Endothelial cell of umbilical vein (primary cell): ENCODE measurements around the gene MPP4.

Experiments
- EZH2 ChIP-seq: IDR thresholded peaks from 2 replicates; pipeline ENCODE4 v1.6.1; 2012; ENCODE audit warnings: borderline replicate concordance, low read depth, mild to moderate bottlenecking, moderate library complexity, low read length, inconsistent platforms; ENCODE audit not compliant: severe bottlenecking
- FOS ChIP-seq: IDR thresholded peaks from 2 replicates; pipeline ENCODE4 v1.6.1; 2011; ENCODE audit warnings: mild to moderate bottlenecking, low read length, moderate library complexity, borderline replicate concordance; ENCODE audit not compliant: insufficient read depth
- GATA2 ChIP-seq: IDR thresholded peaks from 2 replicates; pipeline ENCODE4 v1.7.0; 2011; ENCODE audit warnings: low read depth, mild to moderate bottlenecking, moderate library complexity, mixed read lengths, low read length; ENCODE audit not compliant: insufficient read length, insufficient read depth
- POLR2A ChIP-seq: IDR thresholded peaks from 2 replicates; pipeline ENCODE4 v1.6.1; 2012; ENCODE audit warnings: low read depth, mild to moderate bottlenecking, control low read depth, low read length
- POLR2AphosphoS5 ChIP-seq: IDR thresholded peaks from 2 replicates; pipeline ENCODE4 v1.6.1; 2012; ENCODE audit warnings: low read depth, mild to moderate bottlenecking, control low read depth, low read length, moderate library complexity; ENCODE audit not compliant: insufficient read depth
- TF ChIP-seq, protein P1 (sequence below), 2 donors: IDR thresholded peaks; 1 replicate in 1 of 2; 2 replicates in 1 of 2; pipeline ENCODE4 v1.5.1; 2011; ENCODE audit warnings: low read length in 2 of 2, mild to moderate bottlenecking in 2 of 2, moderate library complexity in 2 of 2, control low read depth in 1 of 2, inconsistent platforms in 1 of 2, low read depth in 1 of 2; ENCODE audit not compliant: insufficient read depth in 1 of 2; ENCODE audit errors: extremely low read depth in 1 of 2
- TF ChIP-seq, protein P2 (sequence below): IDR thresholded peaks from 2 replicates; pipeline ENCODE4 v1.6.1; 2011; ENCODE audit not compliant: insufficient read depth, insufficient read length

DNA sequence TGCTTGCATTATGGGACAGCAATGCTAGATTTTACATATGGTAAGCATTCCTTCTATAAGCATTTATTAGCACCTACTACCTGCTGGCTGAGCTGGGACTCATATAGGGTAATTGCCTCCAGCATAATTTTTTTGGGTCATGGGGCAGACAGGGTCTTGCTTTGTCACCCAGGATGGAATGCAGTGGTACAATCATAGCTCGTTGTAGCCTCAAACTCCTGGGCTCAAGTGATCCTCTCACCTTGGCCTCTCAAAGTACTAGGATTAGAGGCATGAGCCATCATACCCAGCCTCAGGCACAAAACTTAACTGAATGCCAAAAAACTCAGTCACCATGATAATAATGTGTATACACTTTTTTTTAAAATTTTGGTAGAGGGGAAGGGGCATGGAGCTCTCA is 90.4 kb downstream of the MPP4 start:
- TF ChIP-seq, protein P1, sequence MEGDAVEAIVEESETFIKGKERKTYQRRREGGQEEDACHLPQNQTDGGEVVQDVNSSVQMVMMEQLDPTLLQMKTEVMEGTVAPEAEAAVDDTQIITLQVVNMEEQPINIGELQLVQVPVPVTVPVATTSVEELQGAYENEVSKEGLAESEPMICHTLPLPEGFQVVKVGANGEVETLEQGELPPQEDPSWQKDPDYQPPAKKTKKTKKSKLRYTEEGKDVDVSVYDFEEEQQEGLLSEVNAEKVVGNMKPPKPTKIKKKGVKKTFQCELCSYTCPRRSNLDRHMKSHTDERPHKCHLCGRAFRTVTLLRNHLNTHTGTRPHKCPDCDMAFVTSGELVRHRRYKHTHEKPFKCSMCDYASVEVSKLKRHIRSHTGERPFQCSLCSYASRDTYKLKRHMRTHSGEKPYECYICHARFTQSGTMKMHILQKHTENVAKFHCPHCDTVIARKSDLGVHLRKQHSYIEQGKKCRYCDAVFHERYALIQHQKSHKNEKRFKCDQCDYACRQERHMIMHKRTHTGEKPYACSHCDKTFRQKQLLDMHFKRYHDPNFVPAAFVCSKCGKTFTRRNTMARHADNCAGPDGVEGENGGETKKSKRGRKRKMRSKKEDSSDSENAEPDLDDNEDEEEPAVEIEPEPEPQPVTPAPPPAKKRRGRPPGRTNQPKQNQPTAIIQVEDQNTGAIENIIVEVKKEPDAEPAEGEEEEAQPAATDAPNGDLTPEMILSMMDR (IDR thresholded peaks at IDR 0.05; ENCODE audit: extremely low read depth in 1 of 2, insufficient read depth in 1 of 2, low read depth in 1 of 2, low read length in 2 of 2), result no peak
- TF ChIP-seq POLR2A (no peak), POLR2AphosphoS5 (no peak), EZH2 (no peak), GATA2 (no peak), FOS (no peak)
- TF ChIP-seq, protein P2, sequence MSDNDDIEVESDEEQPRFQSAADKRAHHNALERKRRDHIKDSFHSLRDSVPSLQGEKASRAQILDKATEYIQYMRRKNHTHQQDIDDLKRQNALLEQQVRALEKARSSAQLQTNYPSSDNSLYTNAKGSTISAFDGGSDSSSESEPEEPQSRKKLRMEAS, result no peak
